ENCODE data around the gene HDAC4.
A peak's percentile ranks its signal among the peaks of the same experiment; 100 is the strongest.

DNA sequence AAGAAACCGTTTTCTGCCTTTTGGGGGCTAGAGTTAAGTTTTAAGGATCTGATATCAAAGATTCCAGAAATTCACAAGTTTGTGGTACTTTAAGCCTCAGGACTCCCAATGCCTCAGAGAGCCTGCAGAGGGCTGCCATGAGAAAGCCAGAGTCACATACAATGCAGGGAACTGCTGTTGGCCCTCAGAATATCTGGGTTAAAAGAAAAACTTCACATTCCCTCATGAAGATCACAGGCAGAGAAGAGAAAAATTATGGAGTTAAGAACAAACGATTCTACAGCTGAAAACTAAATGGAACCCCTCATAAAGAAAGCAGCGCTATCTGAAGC lies 39.5 kb downstream of the HDAC4 start:
- TF ChIP-seq CTCF (IDR thresholded peaks at IDR 0.05; ENCODE audit: insufficient read depth, low read depth, low read length) (peak; percentile 9), EZH2 (IDR thresholded peaks at IDR 0.05; ENCODE audit: insufficient read depth, low read length) (no peak)
